ENCODE results near the gene CBARP.

The CBARP gene, protein sequence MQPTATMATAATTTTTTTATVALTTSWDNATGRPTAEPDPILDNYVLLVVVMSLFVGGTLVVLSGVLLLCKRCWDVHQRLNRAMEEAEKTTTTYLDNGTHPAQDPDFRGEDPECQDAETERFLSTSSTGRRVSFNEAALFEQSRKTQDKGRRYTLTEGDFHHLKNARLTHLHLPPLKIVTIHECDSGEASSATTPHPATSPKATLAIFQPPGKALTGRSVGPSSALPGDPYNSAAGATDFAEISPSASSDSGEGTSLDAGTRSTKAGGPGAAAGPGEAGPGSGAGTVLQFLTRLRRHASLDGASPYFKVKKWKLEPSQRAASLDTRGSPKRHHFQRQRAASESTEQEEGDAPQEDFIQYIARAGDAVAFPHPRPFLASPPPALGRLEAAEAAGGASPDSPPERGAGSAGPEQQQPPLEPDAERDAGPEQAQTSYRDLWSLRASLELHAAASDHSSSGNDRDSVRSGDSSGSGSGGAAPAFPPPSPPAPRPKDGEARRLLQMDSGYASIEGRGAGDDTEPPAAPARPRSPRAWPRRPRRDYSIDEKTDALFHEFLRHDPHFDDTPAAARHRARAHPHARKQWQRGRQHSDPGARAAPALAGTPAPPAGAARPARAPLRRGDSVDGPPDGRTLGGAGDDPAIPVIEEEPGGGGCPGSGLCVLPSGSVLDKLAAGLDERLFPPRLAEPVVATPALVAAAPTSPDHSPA
- total RNA-seq, result 0 to 0.12 (median 0) reads per million in 4 donors

DNA sequence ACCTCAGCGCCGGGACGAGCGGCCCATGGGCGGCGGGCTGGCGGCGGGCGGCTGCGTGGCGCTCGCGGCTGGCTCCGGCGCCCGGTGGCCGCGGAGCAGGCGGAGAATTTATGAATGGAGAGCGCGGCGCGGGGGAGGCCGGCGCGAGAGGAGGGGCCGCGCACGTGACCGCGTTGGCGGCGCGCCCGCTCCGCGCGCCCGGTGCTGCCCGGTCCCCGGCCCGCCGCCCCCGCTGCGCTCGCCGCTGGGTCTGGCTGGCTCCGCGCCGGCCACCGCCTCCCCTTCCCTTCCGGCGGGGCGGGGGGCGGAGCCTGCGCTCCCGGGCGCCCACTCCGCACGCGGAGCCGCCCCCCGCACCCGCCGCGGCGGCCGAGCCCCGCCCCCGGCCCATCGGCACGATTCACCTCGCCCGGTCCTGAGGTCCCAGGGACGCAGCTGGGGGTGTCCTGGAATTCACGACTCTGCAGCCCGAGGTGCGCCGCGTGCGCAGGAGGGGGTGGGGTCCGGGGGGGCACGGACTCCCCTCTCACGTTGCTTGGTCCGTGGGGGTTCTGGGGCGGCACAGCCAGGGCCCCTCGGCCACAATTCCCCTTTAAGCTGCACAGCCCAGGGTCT lies at the start of gene CBARP:
Gene CBARP, minus strand, starts transcription at position 252 of the 615 bp plus-strand sequence. CDS start 1,905 bp downstream, outside the sequence.
- DNase-seq, result peak in 1 of 5 donors; percentile 46

DNA sequence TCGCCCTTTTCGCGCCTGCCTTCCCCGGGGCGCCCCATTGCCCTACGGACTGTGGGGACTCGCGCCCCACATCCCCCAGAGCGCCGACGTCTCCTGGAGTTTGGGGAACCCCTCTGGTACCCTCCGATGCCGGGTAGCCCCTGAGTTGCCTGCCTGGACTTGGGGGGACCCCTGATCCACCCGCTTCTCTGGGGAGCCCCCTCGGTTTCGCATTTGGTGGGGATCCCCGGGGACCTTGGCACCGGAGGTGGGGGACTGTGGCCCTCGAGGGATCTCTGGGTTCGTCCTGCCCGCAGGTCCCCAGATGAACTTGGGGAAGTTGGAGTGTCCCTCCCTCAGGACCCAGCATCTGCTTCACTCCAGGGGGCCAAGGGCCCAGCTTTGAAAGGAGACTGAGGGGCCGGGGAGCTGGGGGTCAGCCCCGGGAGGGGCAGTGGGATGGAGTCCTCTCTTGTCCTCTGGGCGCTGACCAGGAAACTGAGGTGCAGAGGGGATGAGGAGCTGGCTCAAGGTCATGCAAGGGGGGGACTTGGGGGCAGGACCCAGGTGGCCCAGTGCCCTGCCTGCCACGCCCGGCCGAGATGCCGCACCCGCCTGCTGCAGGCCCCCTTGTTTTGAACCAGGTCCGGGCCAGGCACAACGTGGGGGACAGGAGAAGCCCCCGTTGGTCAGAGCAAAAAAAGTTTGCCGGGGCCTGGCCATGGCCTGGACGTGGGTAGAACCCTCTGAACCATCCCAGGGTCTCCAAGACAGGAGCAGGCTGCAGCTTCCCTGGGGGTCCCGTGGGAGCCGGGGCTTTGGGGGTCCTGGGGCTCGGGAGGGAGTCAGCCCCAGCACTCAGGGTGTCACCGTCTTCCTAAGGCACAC lies 48.9 kb upstream of the CBARP start:
- DNase-seq, result no peak

DNA sequence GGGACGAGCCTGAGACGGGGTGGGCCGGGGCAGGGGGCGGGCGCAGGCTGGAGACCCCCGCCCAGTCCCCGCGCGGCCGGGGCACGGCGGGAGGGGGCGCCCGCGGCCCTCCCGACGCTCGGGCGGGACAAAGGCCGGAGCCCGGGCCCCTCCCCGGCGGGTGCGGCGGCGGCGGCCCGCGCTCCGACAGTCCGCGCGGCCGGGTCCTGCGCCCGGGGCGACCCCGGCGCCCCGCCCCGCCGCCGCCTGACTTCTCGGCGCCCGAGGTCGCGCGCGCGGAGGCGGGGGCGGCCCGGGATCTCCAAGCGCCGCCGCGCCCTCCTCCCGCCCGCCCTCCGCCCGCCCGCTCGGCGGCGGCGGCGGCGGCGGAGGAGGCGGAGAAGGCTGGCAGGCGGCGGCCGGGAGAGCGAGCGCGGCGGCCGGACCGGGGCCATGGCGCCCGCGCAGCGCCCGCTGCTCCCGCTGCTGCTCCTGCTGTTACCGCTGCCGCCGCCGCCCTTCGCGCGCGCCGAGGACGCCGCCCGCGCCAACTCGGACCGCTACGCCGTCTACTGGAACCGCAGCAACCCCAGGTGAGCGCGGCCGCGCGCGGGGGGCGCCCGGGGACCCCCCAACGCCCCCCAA lies 48.0 kb upstream of the CBARP start, which contains the start of gene EFNA2:
Gene EFNA2, plus strand, starts transcription at position 137 of the 624 bp plus-strand sequence. Its CDS starts 296 bp downstream, at position 433.
- no peak for DNase-seq

DNA sequence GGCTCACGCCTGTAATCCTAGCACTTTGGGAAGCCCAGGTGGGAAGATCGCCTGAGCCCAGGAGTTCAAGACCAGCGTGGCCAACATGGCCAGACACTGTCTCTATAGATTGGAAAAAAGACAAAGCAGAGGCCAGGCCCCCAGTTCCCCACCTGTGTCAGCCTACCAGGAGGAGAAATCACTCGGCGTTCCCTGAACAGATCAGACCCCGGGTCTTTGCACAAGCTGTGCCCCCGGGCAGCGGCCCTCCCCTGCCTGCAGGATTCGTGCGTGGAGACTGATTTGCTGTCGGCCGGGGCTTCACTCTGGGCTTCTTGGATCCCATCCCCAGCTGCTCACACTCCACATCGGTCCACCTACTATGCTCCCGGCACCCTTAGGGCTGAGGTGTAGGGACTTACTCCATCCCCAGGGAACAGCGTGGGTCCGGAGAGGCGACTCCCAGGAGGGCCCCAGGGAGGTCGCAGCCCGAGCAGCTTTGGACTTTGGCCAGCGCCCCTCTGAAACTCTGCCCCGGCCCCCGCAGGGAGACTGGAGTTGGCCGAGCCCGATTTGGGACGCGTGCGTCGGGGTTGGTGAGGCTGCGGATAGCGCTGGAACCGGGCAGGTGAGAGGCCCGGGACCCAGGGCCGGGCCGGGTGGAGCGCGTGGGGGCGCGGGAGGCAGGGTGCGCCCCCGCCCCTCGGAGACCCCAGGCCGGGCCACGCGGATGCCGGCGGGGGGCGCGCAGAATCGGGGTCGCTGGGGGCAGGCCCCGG lies 47.4 kb upstream of the CBARP start:
- no peak for DNase-seq

DNA sequence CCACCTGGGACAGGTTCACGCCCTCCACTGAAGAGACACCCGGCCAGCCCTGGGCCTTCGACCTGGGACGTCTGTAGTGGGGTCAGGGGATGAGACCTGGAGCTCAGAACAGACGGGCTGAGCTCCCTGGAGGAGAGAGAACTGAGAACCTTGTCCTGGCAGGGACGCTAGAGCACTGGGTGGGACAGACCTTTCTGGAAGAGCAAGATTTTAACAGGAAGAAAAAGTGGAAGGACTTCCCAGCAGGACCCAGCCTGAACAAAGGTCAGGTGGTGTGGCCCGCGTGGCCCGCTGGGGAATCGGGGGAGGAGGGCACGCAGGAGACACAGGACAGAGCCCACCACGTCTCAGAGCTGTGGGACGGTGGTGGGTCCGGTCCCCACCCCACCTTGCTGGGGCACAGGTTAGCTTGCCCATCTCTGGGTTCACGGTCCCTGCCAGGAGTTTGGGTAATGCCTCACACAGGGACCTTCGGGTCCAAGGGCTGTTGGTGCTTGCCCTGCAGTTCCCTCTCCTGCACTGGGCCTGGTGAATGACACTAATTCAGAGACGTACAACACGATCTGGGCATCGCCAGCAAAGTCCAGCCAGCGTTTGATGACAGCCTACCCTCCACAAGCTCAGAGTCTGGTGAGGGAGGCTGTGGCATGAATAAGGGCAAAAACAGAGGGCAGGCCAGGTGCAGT lies 46.6 kb upstream of the CBARP start:
- DNase-seq, result no peak

DNA sequence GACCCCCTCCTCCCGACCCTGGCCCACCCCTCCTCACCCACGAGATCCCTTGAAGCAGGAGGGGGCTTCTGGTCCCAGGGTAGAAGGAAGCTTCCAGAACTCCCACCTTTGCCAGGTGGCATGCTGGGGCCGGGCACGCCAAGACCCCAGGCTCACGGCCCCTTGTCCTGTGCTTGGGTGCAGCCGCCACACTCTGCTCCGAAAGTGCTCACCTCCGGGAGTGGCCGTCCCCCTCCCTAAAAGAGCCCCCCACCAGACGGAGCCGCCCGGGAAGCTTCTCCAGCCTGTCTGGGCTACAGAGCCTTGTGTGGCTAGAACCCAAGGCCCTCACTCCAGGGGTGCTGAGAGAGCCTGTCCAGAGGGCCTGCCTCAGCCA lies 46.1 kb upstream of the CBARP start:
- no peak for DNase-seq

DNA sequence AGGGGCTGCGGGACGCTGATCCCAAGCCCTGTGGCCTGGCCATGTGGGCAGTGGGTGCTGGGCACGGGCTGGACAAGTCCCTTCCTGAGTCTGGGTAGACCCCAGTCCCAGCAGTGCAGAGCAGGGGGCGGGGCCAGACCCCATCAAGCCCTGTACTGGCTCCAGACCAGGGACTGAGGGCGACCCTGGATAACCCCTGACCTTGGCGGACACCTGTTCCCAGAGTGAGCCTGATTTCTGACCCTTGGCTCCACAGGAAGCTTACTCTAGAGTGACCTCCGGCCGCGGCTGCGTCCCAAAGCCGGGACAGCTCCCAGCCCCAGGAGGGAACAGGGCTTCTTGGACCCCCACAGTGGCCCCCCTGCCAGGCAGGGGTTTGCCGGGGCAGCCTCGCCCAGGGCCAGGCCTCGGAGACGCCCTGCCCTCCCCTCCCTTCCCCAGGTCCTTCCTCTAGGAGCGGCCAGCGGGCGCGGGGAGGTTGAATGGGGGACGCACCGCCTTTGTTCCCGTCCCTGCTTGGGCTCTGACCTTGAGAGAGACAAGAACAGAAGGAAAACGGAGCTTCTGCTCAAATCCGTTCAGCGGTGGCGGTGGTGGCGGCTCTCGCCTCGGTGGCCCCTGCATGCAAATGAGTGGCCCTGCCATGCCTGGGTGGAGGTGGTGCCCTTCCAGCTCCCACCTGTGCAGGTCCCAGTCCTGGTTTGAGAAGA lies 45.6 kb upstream of the CBARP start:
- DNase-seq, result no peak

DNA sequence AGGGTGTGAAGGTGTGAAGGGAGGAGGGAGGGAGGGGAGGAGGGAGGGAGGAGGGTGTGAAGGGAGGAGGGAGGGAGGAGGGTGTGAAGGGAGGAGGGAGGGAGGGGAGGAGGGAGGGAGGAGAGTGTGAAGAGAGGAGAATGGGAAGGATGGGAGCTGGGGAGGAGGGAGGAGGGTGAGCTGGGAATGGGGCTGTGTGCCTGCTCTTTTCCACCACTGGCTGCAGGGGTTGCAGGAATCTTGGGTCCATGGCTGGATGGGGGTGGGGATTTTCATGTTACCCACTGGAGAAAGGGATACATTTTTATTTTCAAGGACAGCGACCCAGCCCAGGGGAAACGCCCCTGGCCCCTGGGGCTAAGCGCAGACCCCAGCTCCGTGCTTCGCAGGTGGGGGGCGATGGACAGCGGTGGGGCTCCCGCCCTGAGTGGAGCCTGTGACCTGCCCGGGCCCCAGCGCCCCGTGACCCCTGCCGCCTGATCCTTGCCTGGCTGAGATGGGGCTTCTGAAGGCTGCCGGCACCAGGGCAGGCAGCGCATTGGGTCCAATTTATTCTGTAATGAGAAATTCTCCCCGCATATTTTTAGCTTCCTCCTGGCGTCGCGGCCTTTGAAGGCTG lies 44.9 kb upstream of the CBARP start:
- DNase-seq, result no peak

DNA sequence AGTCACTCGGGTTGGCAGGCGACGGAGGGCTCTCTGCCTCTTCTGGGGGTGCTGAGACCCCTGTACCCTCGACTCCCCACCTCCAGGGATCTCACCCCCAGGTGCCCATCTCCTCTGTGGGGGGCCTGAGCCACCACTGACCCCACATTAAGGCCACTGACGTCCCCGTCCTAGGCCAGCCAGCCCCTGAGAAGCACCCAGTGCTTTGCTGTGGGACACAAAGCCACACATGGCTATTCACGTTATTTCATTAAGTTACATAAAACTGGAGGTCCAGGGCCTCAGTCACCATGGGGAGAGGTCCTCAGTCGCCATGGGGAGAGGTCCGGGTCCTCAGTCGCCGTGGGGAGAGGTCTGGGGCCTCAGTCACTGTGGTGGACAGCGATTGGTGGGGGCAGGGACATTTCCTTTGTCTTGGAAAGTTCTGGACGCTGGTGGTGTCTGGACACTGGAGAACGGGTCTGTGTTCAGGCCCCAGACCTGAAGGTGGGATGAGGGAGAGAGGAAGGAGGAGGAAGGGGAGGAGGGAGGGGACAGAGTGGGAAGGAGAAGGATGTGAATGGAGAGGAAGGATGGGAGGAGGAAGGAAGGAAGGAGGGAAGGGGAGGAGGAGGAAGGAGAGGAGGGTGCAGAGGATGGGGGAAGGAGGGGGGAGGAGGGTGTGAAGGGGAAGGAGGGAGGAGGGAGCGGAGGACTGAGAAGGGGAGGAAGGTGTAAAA lies 43.9 kb upstream of the CBARP start:
- DNase-seq, result no peak

DNA sequence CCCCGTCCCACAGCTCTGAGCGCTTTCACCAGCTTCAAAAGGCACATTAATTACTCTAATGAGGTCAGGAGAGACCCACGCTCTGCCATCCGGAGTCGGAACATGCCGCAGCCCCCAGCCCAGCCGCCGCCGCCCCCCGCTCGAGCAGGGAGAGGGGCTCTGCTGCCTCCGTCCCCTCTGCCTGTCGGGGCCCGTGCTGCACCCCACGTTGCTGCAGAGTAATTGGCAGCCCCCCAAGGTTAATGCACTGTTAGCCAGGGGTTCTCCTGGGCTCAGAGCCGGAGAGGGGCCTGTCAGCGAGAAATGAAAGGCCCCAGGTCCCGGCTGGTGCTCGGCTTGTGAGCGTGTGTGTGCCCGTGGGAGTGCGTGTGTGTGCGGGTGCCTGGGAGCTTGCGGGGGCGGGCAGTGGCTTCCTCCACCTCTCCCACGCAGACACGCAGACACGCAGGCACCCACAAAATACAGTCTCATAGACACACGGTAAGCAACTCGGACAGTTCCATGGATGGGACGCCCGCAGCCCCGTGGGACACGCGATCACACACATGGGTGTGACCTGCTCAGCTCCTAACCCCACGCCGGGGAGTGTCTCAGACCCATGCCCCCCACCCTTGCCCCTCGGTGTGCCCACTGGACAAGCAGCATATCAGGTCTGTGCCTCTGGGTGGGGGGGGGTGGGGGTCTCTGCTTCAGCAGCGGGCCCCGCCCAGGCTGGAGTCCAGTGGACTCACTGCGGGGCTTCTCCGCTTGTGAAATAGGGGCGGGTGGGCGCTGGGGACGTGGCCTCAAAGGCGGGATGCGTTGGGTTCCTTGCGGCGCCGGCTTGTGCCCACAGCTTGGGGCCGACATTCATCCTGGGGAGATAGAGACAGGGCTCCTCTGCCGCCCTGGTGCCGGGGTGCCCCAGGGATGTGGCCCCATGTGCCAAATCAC lies 43.1 kb upstream of the CBARP start:
- DNase-seq, result no peak

DNA sequence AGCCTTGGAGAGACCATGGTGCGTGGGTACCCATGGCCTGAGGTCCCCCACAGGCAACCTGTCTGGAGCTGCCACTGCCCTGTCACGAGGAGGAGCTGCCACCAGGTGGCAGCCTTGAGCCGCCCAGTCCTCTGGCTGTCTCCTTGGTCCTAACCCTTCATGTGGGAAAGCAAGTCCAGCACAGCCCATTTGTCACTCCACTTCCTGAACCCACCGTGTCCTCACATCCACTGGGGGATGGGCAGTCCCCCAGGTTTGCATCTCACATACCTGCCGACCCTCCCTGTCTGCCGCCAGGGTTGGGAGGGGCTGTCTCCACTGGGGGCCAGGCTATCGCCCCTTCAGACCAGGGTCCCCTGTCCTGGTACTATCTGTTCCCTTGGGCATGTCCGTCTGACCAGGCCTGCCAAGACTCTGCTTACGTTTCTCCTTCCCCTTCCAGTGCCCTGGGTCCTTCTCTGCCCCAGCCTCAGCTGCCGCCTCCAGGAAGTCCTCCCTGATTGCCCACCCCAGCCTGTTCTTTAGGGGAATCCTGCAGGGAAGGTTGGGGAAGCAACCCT lies 42.1 kb upstream of the CBARP start:
- DNase-seq, result peak; percentile 56 to 78 (median 68)

DNA sequence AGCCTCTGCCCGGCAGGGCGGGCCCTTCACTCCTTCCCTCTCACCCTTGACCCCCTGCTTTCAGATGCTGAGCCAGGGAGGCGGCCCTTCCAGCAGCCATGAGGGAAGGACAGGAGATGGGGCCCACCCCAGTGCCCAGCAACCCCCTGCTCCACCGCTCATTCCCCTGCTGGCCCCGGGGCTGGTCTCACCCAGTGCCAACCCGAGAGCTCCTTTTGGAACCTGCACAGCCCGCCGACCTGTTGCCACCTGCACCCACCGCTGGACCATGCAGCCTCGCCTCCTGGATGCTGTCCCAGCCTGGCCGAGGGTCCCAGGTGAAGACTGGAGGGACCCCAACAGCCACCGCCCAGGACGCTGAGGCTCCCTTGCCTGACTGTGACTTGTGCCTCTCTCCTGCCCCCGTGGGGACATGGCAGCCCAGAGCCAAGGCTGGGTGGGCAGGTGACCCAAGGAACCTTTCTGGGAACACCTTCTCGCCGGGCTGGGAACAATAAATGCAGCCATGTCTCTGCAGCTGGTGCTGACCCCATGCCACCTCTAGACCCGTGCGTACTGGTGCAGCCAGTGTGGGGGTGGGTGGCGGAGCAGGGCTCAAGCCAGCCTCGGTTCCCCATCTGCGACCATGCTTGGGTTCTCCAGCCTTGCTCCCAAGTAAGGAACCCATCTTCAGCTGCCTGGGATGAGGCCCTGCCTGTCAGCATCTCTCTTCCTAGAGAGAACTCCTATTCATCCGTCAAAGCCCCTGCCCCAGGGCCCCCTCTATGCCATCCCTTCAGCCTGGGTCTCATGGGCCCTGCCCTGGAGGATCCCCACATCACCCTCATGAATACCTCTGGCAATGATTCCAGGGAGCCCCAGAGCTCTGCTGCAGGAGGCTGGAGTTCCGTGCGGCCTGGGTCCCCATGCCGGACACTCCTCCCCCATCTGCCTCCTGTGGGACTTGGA lies 41.2 kb upstream of the CBARP start:
- no peak for DNase-seq

DNA sequence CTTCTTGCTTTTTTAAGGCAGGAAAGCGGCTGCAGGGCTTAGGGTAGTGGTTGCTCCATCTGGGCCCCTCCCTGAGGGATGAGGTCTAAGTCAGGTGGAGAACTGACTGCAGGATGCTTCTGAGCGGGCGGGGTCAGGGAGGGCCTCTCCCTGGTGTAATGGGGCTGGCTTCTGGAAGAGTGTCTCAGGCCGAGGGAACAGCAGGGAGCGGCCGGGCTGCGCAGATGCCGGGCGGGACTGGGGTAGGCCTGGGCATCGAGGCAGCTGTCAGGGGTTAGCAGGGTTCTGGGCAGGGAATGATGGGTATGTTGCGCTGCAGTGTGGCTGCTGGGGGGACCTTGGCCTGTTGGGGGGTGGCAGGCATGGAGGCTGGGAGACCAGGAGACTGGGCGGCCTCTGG lies 40.3 kb upstream of the CBARP start:
- DNase-seq, result no peak

DNA sequence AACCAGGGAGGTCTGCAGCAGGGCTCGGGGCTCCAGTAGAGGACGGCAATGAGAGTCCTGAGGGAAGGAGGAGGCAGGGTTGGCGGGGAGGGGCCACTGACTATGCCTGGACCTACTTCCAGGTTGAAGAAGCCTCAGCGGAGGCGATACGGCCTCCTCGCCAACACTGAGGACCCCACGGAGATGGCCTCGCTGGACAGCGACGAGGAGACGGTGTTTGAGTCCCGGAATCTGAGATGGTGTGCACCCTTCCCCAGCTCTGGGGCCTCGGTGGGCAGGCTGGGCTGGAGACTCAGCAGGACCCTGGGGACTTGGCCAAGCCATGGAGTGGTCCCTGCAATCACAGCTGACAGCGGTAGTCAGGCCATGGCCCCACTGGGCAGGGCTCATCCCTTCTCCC lies 39.3 kb upstream of the CBARP start:
- DNase-seq, result no peak

DNA sequence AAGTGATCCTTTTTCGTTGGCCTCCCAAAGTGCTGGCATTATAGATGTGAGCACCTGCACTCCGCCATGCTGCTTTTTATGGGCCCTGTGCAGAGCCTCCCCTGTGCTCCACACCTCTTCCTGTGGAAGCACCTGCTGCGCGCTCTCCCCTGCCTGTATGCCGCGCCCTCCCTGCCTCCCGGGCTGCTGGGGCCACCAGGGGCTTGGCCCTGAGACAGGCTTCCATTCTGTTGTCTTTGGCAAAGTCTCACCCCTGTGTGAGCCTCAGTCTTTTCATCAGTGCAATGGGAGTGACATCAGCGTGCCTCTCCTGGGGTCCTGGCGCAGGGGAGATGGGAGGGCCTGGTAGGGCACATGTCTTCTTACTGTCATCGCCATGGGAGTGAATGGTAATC lies 38.8 kb upstream of the CBARP start:
- no peak for DNase-seq

DNA sequence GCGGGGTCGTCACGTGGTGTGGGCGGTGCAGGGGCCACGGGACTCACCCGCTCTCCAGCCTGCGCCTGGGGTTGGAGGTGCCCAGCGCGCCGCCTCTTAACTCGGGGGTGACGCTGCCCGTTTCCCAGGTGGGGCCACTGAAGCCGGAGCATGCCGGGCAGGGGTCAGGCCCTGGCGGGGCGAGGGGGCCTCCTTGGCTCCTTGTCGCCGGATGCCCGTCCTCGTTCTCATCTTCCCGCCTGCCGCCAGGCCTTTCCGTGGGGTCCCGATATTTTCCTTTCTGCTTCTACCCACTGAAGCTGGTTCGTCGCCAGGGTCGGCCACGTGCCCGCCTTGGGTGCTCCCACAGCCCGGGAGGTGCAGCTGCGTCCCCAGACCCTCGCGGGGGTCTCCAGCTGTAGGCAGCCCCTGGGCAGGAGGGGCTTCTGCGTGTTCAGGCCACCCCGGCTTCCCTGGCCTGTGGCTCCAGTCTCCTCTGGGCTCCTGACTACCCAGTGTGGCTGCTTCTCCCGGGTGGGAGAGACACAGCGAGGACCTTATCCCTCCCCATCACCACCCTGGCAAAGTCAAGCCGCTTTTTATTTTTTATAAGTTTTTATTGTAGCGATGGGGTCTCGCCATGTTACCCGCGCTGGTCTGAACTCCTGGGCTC lies 38.3 kb upstream of the CBARP start:
- no peak for DNase-seq
